ENCODE data around the gene OR1K1. TPM values are rescaled to one million over a fixed set of nuclear protein-coding genes. Genes with fewer than 3 reads are reported as not detected.

OR1K1 gene, protein sequence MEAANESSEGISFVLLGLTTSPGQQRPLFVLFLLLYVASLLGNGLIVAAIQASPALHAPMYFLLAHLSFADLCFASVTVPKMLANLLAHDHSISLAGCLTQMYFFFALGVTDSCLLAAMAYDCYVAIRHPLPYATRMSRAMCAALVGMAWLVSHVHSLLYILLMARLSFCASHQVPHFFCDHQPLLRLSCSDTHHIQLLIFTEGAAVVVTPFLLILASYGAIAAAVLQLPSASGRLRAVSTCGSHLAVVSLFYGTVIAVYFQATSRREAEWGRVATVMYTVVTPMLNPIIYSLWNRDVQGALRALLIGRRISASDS
- total RNA-seq: not detected in 2 replicates
- 0.20 and 0.44 TPM in 2 replicates for polyA plus RNA-seq

- H3K27me3 ChIP-seq: no peaks in the 10 kb centered on the region
- no peak within 1 kb of the TSS for H3K27ac ChIP-seq
- H3K36me3 ChIP-seq: no peaks in the 10 kb centered on the region
- no peaks in the 10 kb centered on the region for H3K4me1 ChIP-seq (ENCODE audit: low read depth)
- no peak for DNase-seq (ENCODE audit: low read depth in 1 of 2, low spot score in 1 of 2)
- no peak within 1 kb of the TSS for H3K4me3 ChIP-seq
- H3K9me3 ChIP-seq (ENCODE audit: low read depth): no peaks in the 10 kb centered on the region
- TF ChIP-seq, protein P1, sequence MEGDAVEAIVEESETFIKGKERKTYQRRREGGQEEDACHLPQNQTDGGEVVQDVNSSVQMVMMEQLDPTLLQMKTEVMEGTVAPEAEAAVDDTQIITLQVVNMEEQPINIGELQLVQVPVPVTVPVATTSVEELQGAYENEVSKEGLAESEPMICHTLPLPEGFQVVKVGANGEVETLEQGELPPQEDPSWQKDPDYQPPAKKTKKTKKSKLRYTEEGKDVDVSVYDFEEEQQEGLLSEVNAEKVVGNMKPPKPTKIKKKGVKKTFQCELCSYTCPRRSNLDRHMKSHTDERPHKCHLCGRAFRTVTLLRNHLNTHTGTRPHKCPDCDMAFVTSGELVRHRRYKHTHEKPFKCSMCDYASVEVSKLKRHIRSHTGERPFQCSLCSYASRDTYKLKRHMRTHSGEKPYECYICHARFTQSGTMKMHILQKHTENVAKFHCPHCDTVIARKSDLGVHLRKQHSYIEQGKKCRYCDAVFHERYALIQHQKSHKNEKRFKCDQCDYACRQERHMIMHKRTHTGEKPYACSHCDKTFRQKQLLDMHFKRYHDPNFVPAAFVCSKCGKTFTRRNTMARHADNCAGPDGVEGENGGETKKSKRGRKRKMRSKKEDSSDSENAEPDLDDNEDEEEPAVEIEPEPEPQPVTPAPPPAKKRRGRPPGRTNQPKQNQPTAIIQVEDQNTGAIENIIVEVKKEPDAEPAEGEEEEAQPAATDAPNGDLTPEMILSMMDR (IDR thresholded peaks at IDR 0.05; ENCODE audit: low read depth, low read length): no peak
Measured at GRCh38 chr9:122800066-122801060, at the start of gene OR1K1. OR1K1 (plus strand) TSS chr9:122800123; CDS start chr9:122800123, 0 bp downstream.

DNA sequence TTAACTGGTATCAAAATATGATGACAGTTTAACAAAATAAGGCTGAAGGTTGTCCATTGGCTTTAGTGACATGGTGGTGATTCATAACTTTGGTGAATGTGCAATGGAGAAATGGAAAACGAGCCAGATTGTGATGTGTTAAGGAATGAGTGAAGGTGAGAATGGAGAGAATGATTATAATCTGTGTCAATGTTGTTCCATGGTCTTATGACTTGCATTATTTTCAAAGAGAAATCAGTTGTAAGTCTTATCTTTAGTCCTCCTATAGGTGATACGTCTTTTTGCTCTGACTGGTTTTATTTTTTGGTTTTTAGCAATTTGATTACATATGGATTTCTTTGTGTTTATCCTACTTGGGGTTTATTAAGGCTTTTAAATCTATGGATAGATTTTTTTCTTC, 45.1 kb upstream of the OR1K1 start:
- no peaks in the 10 kb centered on the region for H3K9me3 ChIP-seq (ENCODE audit: low read depth)
- no peaks in the 10 kb centered on the region for H3K4me1 ChIP-seq (ENCODE audit: low read depth)
- TF ChIP-seq, protein P1 (IDR thresholded peaks at IDR 0.05; ENCODE audit: low read depth, low read length): no peak
- H3K36me3 ChIP-seq: no peaks in the 10 kb centered on the region
- no peak overlapping the region for H3K27ac ChIP-seq
- no peak for DNase-seq (ENCODE audit: low read depth in 1 of 2, low spot score in 1 of 2)
- H3K4me3 ChIP-seq: no peak overlapping the region
- no peaks in the 10 kb centered on the region for H3K27me3 ChIP-seq

GRCh38 chr9:122767817-122768216, 32.1 kb upstream of the OR1K1 start:
- no peaks in the 10 kb centered on the region for H3K9me3 ChIP-seq (ENCODE audit: low read depth)

DNA sequence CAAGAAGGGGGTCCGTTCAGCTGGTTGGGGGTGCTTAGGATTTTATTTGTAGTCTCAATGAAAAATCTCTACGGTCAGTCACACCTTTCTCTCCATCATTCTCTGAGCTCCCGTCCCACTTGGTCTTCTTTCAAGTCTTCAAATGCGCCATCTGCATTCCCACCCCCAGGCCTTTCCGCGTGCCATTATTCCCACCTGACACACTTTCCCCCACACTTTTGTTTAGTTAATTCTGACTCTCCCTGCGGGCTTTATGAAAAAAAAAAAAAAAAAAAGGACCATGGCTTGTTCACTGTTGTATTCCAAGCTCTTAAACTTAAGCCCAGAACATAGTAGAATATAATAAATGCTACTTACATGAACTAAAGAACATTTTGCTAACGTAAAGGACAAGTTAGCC, 22.9 kb upstream of the OR1K1 start:
- DNase-seq (ENCODE audit: low read depth in 1 of 2, low spot score in 1 of 2): no peak
- Histone ChIP-seq H3K4me3 (no peak overlapping the region), H3K36me3 (no peaks in the 10 kb centered on the region), H3K9me3 (ENCODE audit: low read depth) (no peaks in the 10 kb centered on the region), H3K27ac (no peak overlapping the region), H3K27me3 (no peaks in the 10 kb centered on the region), H3K4me1 (ENCODE audit: low read depth) (no peaks in the 10 kb centered on the region)
- TF ChIP-seq, protein P1 (IDR thresholded peaks at IDR 0.05; ENCODE audit: low read depth, low read length): no peak

More at GRCh38 chr9:122767817-122768216, 32.1 kb upstream of the OR1K1 start:
- H3K4me1 ChIP-seq (ENCODE audit: low read depth): no peaks in the 10 kb centered on the region
- no peak for DNase-seq (ENCODE audit: low read depth in 1 of 2, low spot score in 1 of 2)
- H3K27ac ChIP-seq: no peak overlapping the region
- TF ChIP-seq, protein P1 (IDR thresholded peaks at IDR 0.05; ENCODE audit: low read depth, low read length): no peak
- H3K36me3 ChIP-seq: no peaks in the 10 kb centered on the region
- H3K27me3 ChIP-seq: no peaks in the 10 kb centered on the region
- H3K4me3 ChIP-seq: no peak overlapping the region

DNA sequence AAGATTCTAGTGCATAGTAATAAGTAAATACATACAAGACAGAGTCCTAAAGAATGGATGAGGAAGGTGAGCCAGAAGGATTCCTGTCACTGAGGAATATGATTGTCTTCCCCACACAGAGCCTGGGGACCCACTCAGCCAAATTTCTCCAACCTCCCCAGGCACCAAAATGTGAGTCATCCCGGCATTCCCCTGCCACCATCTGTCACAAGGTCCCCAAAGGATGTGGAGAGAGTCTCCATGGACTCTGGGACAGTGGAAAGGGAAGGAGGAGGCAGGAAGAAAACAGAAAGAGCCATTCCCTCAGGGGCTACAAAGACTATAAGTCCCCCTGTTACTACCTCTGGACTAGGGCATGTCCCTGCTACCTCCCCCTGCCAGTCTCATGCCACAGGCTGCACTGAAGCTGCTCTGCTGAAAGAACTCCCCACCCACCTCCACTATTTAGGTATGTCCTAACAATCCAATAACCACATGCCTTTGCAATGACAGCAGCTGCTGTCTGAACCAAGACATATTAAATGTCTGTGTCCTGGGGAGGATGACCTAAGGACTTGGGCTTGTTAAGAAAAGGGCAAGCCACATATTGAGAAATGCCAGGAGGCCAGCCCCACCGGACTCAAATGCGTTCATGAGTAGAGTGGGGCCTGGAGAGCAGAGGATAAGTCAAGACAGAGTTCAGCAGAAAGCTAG, 21.8 kb upstream of the OR1K1 start:
- Histone ChIP-seq H3K27ac (no peak overlapping the region), H3K4me3 (no peak overlapping the region), H3K9me3 (ENCODE audit: low read depth) (no peaks in the 10 kb centered on the region), H3K27me3 (no peaks in the 10 kb centered on the region), H3K4me1 (ENCODE audit: low read depth) (no peaks in the 10 kb centered on the region), H3K36me3 (no peaks in the 10 kb centered on the region)
- no peak for DNase-seq (ENCODE audit: low read depth in 1 of 2, low spot score in 1 of 2)
- TF ChIP-seq, protein P1 (IDR thresholded peaks at IDR 0.05; ENCODE audit: low read depth, low read length): no peak
